ENCODE data around the gene SPECC1.
"Not testable (repeated sequence)": the region's sequence is repeated elsewhere in the genome, so short reads cannot be mapped to it uniquely, and the experiment has no call there.

SPECC1 gene

DNA sequence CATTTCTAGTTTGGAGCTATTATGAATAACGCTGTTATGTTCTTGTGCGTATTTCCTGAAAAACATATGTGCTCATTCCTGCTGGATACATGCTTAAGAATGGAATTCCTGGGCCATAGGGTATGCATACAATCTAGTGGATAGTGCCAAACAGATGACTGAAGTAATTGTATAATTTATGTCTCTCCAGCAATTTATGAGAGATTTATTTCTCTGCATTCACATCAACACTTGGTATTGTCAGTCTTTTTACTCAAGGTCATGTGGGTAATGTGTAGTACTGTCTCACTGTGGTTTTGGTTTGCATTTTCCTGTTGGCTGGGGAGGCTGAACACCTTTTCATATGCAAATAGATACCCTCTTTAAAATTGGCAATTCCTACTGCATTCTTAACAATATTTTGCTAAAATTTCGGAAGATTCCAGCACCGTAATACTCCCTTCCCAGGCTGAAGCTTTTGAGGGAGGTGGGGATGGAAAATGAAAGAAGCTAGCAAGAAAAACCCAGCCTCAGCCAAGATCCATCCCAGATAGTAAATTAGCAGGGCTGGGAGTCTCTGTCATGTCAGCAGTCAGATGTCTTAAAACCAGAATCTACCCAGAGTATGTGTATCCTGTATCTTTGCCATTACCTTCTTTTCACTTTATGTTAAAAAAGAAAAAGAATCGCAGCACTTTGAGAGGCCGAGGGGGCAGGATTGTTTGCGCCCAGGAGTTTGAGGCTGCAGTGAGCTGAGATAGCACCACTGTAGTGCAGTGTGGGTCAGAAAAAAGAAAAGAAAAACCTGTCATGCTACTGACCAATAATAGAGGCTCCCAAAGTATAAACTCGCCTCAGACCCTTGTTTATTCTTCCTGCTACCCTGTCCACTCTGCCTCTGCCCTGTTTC, 253.3 kb downstream of the SPECC1 start:
- peak overlapping the region; percentile 63 to 78 (median 75) for H3K27ac Mint-ChIP-seq
- H3K4me3 Mint-ChIP-seq = peak overlapping the region in 1 of 3 experiments; percentile 38
- H3K27me3 Mint-ChIP-seq (ENCODE audit: low read depth) = peaks cover 2% of the 10 kb centered on the region
- peaks cover 41% of the 10 kb centered on the region for H3K36me3 Mint-ChIP-seq (ENCODE audit: low read depth)
- H3K9me3 Mint-ChIP-seq = peaks cover 10% of the 10 kb centered on the region
- TF ChIP-seq, protein P1, sequence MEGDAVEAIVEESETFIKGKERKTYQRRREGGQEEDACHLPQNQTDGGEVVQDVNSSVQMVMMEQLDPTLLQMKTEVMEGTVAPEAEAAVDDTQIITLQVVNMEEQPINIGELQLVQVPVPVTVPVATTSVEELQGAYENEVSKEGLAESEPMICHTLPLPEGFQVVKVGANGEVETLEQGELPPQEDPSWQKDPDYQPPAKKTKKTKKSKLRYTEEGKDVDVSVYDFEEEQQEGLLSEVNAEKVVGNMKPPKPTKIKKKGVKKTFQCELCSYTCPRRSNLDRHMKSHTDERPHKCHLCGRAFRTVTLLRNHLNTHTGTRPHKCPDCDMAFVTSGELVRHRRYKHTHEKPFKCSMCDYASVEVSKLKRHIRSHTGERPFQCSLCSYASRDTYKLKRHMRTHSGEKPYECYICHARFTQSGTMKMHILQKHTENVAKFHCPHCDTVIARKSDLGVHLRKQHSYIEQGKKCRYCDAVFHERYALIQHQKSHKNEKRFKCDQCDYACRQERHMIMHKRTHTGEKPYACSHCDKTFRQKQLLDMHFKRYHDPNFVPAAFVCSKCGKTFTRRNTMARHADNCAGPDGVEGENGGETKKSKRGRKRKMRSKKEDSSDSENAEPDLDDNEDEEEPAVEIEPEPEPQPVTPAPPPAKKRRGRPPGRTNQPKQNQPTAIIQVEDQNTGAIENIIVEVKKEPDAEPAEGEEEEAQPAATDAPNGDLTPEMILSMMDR (IDR thresholded peaks at IDR 0.05; ENCODE audit: unreplicated experiment in 3 of 3) = no peak
- peaks cover 54% of the 10 kb centered on the region for H3K4me1 Mint-ChIP-seq

DNA sequence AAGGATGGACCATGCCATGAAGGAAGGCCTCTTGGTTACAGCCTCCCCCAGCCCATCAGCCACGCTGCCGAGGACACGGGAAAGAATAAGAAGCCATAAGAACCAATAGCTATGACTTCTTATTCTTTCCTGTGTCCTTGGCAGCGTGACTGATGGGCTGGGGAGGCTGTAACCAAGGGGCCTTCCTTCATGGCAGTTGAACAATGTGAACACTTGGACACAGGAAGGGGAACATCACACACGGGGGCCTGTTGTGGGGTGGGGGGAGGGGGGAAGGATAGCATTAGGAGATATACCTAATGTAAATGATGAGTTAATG, 253.9 kb downstream of the SPECC1 start:
- H3K9me3 Mint-ChIP-seq; H3K4me3 Mint-ChIP-seq; H3K27me3 Mint-ChIP-seq (ENCODE audit: low read depth): not testable (repeated sequence)
- Mint-ChIP-seq H3K4me1 (peaks cover 60% of the 10 kb centered on the region), H3K27ac (peak overlapping the region in 2 of 3 experiments; percentile 75 to 78), H3K36me3 (ENCODE audit: low read depth) (peaks cover 35% of the 10 kb centered on the region)

DNA sequence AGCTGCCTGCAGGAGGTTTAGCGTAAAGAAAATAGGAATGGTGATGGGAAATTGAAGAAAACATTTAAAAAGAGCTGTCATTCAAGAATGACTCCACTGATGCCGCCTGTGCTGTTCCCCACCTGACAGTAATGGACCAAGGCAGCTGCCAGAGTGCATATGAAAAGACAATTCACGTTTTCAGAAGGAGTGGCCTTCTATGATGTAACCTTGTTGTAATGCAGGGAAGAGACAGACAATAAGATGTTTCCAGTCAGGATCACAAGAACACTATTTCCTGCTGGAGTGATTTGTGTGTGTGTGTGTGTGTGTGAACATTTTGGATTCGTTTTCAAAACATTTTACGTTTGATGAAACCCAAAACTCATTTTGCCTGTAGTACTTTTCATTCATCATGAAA, 254.4 kb downstream of the SPECC1 start:
- peaks cover 30% of the 10 kb centered on the region for H3K36me3 Mint-ChIP-seq (ENCODE audit: low read depth)
- H3K27ac Mint-ChIP-seq = peak overlapping the region; percentile 51 to 90 (median 58)
- H3K4me3 Mint-ChIP-seq = peak overlapping the region in 1 of 3 experiments; percentile 45
- peaks cover 5% of the 10 kb centered on the region for H3K27me3 Mint-ChIP-seq (ENCODE audit: low read depth)
- peaks cover 66% of the 10 kb centered on the region for H3K4me1 Mint-ChIP-seq
- H3K9me3 Mint-ChIP-seq = peaks cover 4% of the 10 kb centered on the region
- TF ChIP-seq, protein P1 (IDR thresholded peaks at IDR 0.05; ENCODE audit: unreplicated experiment in 3 of 3) = no peak

DNA sequence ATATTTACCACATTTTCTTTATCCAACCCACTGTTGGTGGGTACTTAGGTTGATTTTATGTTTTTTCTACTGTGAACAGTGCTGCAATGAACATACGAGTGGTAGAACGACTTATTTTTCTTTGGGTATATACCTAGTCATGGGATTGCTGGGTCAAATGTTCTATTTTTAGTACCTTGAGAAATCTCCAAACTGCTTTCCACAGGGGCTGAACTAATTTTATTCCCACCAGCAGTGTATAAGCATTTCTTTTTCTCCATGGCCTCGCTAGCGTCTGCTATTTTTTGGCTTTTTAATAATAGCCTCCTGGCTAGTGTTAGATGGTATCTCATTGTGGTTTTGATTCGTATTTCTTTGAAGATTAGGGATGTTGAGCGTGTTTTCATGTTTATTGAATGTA, 255.8 kb downstream of the SPECC1 start:
- TF ChIP-seq, protein P1 (IDR thresholded peaks at IDR 0.05; ENCODE audit: unreplicated experiment in 3 of 3) = no peak
- no peak overlapping the region for H3K4me3 Mint-ChIP-seq
- H3K27ac Mint-ChIP-seq = peak overlapping the region; percentile 1 to 41 (median 29)
- H3K36me3 Mint-ChIP-seq (ENCODE audit: low read depth) = peaks cover 20% of the 10 kb centered on the region
- H3K4me1 Mint-ChIP-seq = peaks cover 78% of the 10 kb centered on the region
- peaks cover 5% of the 10 kb centered on the region for H3K27me3 Mint-ChIP-seq (ENCODE audit: low read depth)
- peaks cover 2% of the 10 kb centered on the region for H3K9me3 Mint-ChIP-seq

DNA sequence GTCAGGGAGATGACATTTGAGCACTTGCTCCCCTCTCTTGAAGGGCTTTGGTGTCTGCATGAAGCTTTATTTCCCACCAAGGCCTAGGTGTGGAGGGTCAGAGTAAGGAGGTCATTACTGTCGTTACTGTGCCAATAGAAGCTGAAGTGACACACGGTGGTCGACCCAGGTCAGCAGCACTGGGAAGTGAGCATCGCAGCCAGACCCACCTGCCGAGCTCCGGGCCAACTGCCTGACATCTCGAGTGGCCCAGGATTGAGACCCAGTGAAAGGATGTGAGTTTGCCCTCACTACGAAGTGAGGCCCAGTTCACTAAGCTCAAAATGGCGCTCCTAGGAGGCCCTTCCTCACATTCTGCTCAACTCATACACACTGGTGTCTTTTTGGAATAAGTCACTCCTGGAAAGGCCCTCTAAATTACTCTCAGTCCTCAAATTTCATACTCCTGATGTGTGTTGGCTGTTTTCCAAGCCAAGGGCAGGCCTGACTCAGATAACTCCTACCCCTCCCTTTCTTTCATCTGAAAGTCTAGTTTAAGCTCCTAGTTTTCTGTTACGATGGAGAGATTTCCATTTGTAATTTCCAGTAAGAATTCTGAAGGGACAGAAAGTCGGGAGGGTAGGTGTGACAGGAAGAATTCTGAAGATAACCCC, 257.8 kb downstream of the SPECC1 start:
- Mint-ChIP-seq H3K9me3 (peaks cover 2% of the 10 kb centered on the region), H3K4me3 (no peak overlapping the region), H3K27ac (peak overlapping the region; percentile 75 to 83 (median 77)), H3K27me3 (ENCODE audit: low read depth) (peaks cover 5% of the 10 kb centered on the region), H3K4me1 (peaks cover 78% of the 10 kb centered on the region), H3K36me3 (ENCODE audit: low read depth) (peaks cover 6% of the 10 kb centered on the region)
- TF ChIP-seq, protein P1 (IDR thresholded peaks at IDR 0.05; ENCODE audit: unreplicated experiment in 3 of 3) = no peak

DNA sequence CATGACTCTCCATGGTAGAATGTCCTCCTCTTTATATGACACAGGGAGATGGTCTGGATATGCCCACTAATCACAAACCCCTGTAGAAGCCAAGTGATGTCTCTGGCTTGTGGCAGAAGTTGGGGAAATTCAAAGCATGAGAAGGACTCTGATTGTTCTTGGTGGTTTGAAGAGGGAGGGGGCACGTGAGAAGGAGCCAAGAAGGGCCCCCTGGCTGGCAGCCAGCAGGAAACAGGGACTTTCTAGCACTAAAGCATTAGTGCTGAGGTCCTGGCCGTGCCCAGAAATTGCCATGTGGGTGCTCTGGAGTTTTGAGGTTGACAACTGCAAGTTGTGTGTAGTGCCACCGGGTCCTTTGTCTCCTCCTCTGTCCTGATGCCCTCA, 258.3 kb downstream of the SPECC1 start:
- H3K4me3 Mint-ChIP-seq = peak overlapping the region in 1 of 3 experiments; percentile 22
- H3K27ac Mint-ChIP-seq = peak overlapping the region; percentile 75 to 83 (median 77)
- H3K9me3 Mint-ChIP-seq = peaks cover 2% of the 10 kb centered on the region
- TF ChIP-seq, protein P1 (IDR thresholded peaks at IDR 0.05; ENCODE audit: unreplicated experiment in 3 of 3) = no peak
- H3K27me3 Mint-ChIP-seq (ENCODE audit: low read depth) = peaks cover 5% of the 10 kb centered on the region
- H3K36me3 Mint-ChIP-seq (ENCODE audit: low read depth) = peaks cover 1% of the 10 kb centered on the region
- H3K4me1 Mint-ChIP-seq = peaks cover 72% of the 10 kb centered on the region
